Endothelial cell (in vitro differentiated cells): ENCODE data around the gene TSHZ2. TPM values are rescaled to one million over a fixed set of nuclear protein-coding genes. Genes with fewer than 3 reads are reported as not detected.

Experiments
- DNase-seq: peaks from one replicate; pipeline ENCODE4 v3.0.0; 2021; ENCODE audit warnings: low spot score
- H3K27ac Mint-ChIP-seq: one replicate; pipeline ENCODE4 v1.8.0; 2021; ENCODE audit warnings: mixed read lengths, inconsistent platforms; ENCODE audit not compliant: unreplicated experiment
- H3K27me3 Mint-ChIP-seq: one replicate; pipeline ENCODE4 v1.8.0; 2021; ENCODE audit warnings: mild to moderate bottlenecking, moderate library complexity, mixed read lengths, inconsistent platforms; ENCODE audit not compliant: unreplicated experiment
- H3K36me3 Mint-ChIP-seq: one replicate; pipeline ENCODE4 v1.8.0; 2021; ENCODE audit warnings: mild to moderate bottlenecking, low read depth, mixed read lengths, inconsistent platforms; ENCODE audit not compliant: unreplicated experiment
- H3K4me1 Mint-ChIP-seq: one replicate; pipeline ENCODE4 v1.8.0; 2021; ENCODE audit warnings: mild to moderate bottlenecking, mixed read lengths, inconsistent platforms; ENCODE audit not compliant: unreplicated experiment
- H3K4me3 Mint-ChIP-seq: one replicate; pipeline ENCODE4 v1.8.0; 2021; ENCODE audit warnings: mild to moderate bottlenecking, mixed read lengths, inconsistent platforms; ENCODE audit not compliant: unreplicated experiment
- H3K9me3 Mint-ChIP-seq: one replicate; pipeline ENCODE4 v1.8.0; 2021; ENCODE audit warnings: mixed read lengths, inconsistent platforms; ENCODE audit not compliant: unreplicated experiment
- CTCF ChIP-seq: fragments of 200-600 bp; sonication (generic); IDR thresholded peaks from one replicate; pipeline ENCODE4 v1.5.0; 2021; ENCODE audit warnings: antibody characterized with exemption; ENCODE audit not compliant: unreplicated experiment
- total RNA-seq: library from RNA; stranded (reverse); fragmentation: NEBNext Ultra II Directional; extraction: Animal tissue kit (Norgen Biotek cat#: 25700); gene quantifications from one replicate; pipeline ENCODE4 v1.2.1, GENCODE V29; 2021; ENCODE audit not compliant: unreplicated experiment

The TSHZ2 gene
- total RNA-seq, 1 donor from 2014 or later: 2.3 TPM

GRCh38 chr20:53301869-53302268, 329.7 kb downstream of the TSHZ2 start:
- H3K36me3 Mint-ChIP-seq: no peaks in the 10 kb centered on the region
- H3K27me3 Mint-ChIP-seq: no peaks in the 10 kb centered on the region
- DNase-seq: no peak
- H3K9me3 Mint-ChIP-seq: no peaks in the 10 kb centered on the region
- TF ChIP-seq CTCF: no peak
- H3K4me3 Mint-ChIP-seq: no peak overlapping the region
- peaks cover 20% of the 10 kb centered on the region for H3K4me1 Mint-ChIP-seq
- no peak overlapping the region for H3K27ac Mint-ChIP-seq

GRCh38 chr20:53302695-53303412, 330.7 kb downstream of the TSHZ2 start:
- TF ChIP-seq CTCF: no peak
- Mint-ChIP-seq H3K36me3 (no peaks in the 10 kb centered on the region), H3K27ac (no peak overlapping the region), H3K4me1 (peaks cover 20% of the 10 kb centered on the region), H3K27me3 (no peaks in the 10 kb centered on the region), H3K4me3 (no peak overlapping the region), H3K9me3 (no peaks in the 10 kb centered on the region)
- no peak for DNase-seq

GRCh38 chr20:53303413-53303760, 331.2 kb downstream of the TSHZ2 start:
- no peaks in the 10 kb centered on the region for H3K36me3 Mint-ChIP-seq

GRCh38 chr20:53304146-53304545, 332.0 kb downstream of the TSHZ2 start:
- Mint-ChIP-seq H3K27ac (no peak overlapping the region), H3K4me1 (peaks cover 20% of the 10 kb centered on the region), H3K9me3 (no peaks in the 10 kb centered on the region), H3K4me3 (no peak overlapping the region), H3K36me3 (no peaks in the 10 kb centered on the region), H3K27me3 (no peaks in the 10 kb centered on the region)
- DNase-seq: no peak
- TF ChIP-seq CTCF: no peak

More at GRCh38 chr20:53303413-53303760, 331.2 kb downstream of the TSHZ2 start:
- Mint-ChIP-seq H3K27me3 (no peaks in the 10 kb centered on the region), H3K9me3 (no peaks in the 10 kb centered on the region), H3K4me1 (peaks cover 20% of the 10 kb centered on the region), H3K27ac (no peak overlapping the region), H3K4me3 (no peak overlapping the region)
- no peak for TF ChIP-seq CTCF
- no peak for DNase-seq

GRCh38 chr20:53306192-53306805, 334.1 kb downstream of the TSHZ2 start:
- no peaks in the 10 kb centered on the region for H3K27me3 Mint-ChIP-seq
- peaks cover 14% of the 10 kb centered on the region for H3K4me1 Mint-ChIP-seq
- TF ChIP-seq CTCF: no peak
- no peak overlapping the region for H3K4me3 Mint-ChIP-seq
- no peak overlapping the region for H3K27ac Mint-ChIP-seq
- no peaks in the 10 kb centered on the region for H3K9me3 Mint-ChIP-seq
- no peak for DNase-seq
- no peaks in the 10 kb centered on the region for H3K36me3 Mint-ChIP-seq
